Aorta (tissue), 5 donors: ENCODE measurements around the gene KANK3. TPM values are rescaled to one million over a fixed set of nuclear protein-coding genes. Genes with fewer than 3 reads are reported as not detected.
A peak's percentile ranks its signal among the peaks of the same experiment; 100 is the strongest.
"Not testable (repeated sequence)": the region's sequence is repeated elsewhere in the genome, so short reads cannot be mapped to it uniquely, and the experiment has no call there.

ENCODE experiments used
- ATAC-seq: fragments of 200-7000 bp; cut with Tn5 transposase; one replicate; pipeline ENCODE4 v1.9.1; 2022; ENCODE audit warnings: moderate library complexity; ENCODE audit not compliant: low FRiP score
- DNase-seq, 2 donors: peaks; one replicate each; pipeline ENCODE4 v3.0.0-alpha.2; 2020
- H3K27ac ChIP-seq, 2 donors: one replicate each; pipeline ENCODE4 v1.5.1; 2013; ENCODE audit warnings: low read length in 2 of 2, mild to moderate bottlenecking in 2 of 2, moderate library complexity in 2 of 2, control low read depth in 1 of 2, inconsistent platforms in 1 of 2, low read depth in 1 of 2
- H3K27me3 ChIP-seq, 2 donors: one replicate each; pipeline ENCODE4 v1.6.1; 2013; ENCODE audit warnings: control low read depth in 1 of 2, low read length in 1 of 2, mild to moderate bottlenecking in 1 of 2, moderate library complexity in 1 of 2; ENCODE audit not compliant: insufficient read depth in 2 of 2, control insufficient read depth in 1 of 2
- H3K36me3 ChIP-seq, 2 donors: one replicate each; pipeline ENCODE4 v1.6.1; 2013; ENCODE audit warnings: control low read depth in 1 of 2, low read length in 1 of 2, mild to moderate bottlenecking in 1 of 2; ENCODE audit not compliant: insufficient read depth in 2 of 2, control insufficient read depth in 1 of 2
- H3K4me1 ChIP-seq, 2 donors: one replicate each; pipeline ENCODE4 v1.6.1; 2013; ENCODE audit warnings: low read length in 2 of 2, control low read depth in 1 of 2, mild to moderate bottlenecking in 1 of 2, moderate library complexity in 1 of 2; ENCODE audit not compliant: insufficient read depth in 2 of 2, control insufficient read depth in 1 of 2
- H3K4me3 ChIP-seq, 2 donors: one replicate each; pipeline ENCODE4 v1.5.1; 2013; ENCODE audit warnings: low read length in 2 of 2, control low read depth in 1 of 2, mild to moderate bottlenecking in 1 of 2
- H3K9me3 ChIP-seq: one replicate; pipeline ENCODE4 v1.6.1; 2013; ENCODE audit warnings: mild to moderate bottlenecking, low read length; ENCODE audit not compliant: control insufficient read depth
- WGBS, 2 donors: extraction: QIAGEN DNeasy Blood & Tissue Kit; methylation state at CpG; one replicate each; pipeline ENCODE4 v1.1.7; 2013; 5-methylcytosine and 5-hydroxymethylcytosine counted together
- intact Hi-C, 2 donors: fragments of 100-400 bp; cut with DNase I; formaldehyde crosslinking; loops; one replicate each; pipeline versions ENCODE4 v1.14.2 to v1.15.0; 2022
- polyA plus RNA-seq, 2 donors: library from polyadenylated mRNA; stranded (reverse); fragments of 200-250 nt; gene quantifications; one replicate each; pipeline ENCODE4 v1.2.3, GENCODE V29; 2013
- total RNA-seq, 2 donors: library from RNA; stranded (reverse); fragmentation: NEBNext Ultra II Directional; extraction: Animal tissue kit (Norgen Biotek cat#: 25700); gene quantifications; one replicate each; pipeline ENCODE4 v1.2.1, GENCODE V29; 2021
- donor health status: healthy with polysubstance abuse.
- donor health status: Bipolar disorder and iron deficiency.
- donor health status: DM: no; HTN: no; CAD: no.
- donor health status: DM: no; HTN: no; CAD: no.
- donor health status: DM: yes; HTN: yes; CAD: no.

KANK3 gene
- total and polyA plus RNA-seq, 4 donors, result 0.50 to 23.9 (median 8.8) TPM

- H3K9me3 ChIP-seq, H3K27me3 ChIP-seq, DNase-seq, ATAC-seq, H3K27ac ChIP-seq, H3K36me3 ChIP-seq, H3K4me3 ChIP-seq, H3K4me1 ChIP-seq: not testable (repeated sequence)
- intact Hi-C loops, result loop anchor here (5.0 to 10.0 kb wide), 2 partner anchors 158 to 225 kb away; partner anchors contain the start of gene MYO1F (in 1 of the 2)
- 54 to 65% methylated on average over 8 of the region's 8 CpGs for WGBS, 2 donors
Measured at GRCh38 chr19:8349629-8350372, 6.7 kb upstream of the KANK3 start.

- ATAC-seq, result no peak
- intact Hi-C loops, result no loop called here
- H3K27ac ChIP-seq, result no peak overlapping the region
Measured at GRCh38 chr19:8343483-8343844, 402 bp upstream of the KANK3 start.

DNA sequence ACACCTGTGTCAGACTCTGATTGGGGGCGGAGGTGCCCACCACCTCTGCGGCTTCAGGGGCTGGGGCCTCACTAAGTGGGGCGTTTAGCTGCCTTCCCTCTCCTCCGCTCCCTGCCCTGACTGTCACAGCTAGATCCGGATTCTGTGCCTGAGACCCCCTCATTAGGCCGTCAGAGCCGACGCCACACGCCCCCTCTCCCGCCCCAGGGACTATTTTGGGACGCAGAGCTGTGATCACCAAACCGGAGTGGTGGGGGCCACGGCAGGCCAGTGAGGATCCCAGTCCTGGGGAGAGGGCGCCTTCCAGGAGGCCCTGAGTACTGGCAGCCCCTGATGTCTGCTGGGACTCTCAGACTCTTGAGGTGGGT, 762 bp downstream of the KANK3 start:
- no peak overlapping the region for H3K27ac ChIP-seq
- no peak for DNase-seq
- H3K4me1 ChIP-seq, result no peaks in the 10 kb centered on the region
- no peaks in the 10 kb centered on the region for H3K27me3 ChIP-seq
- intact Hi-C loops, result no loop called here
- ATAC-seq, result peak; percentile 55
- H3K9me3 ChIP-seq, result no peaks in the 10 kb centered on the region
- no peak overlapping the region for H3K4me3 ChIP-seq
- WGBS, 2 donors, result 31 to 37% methylated on average over 14 of the region's 14 CpGs
- H3K36me3 ChIP-seq, result no peaks in the 10 kb centered on the region

More at GRCh38 chr19:8343483-8343844, 402 bp upstream of the KANK3 start:
- Histone ChIP-seq H3K4me3 (no peak overlapping the region), H3K9me3 (no peaks in the 10 kb centered on the region), H3K36me3 (no peaks in the 10 kb centered on the region), H3K4me1 (no peaks in the 10 kb centered on the region), H3K27me3 (no peaks in the 10 kb centered on the region)
- no peak for DNase-seq
- WGBS, 2 donors, result 35 to 42% methylated on average over 11 of the region's 11 CpGs

- WGBS, 2 donors, result 95 to 97% methylated on average over 4 of the region's 4 CpGs
- intact Hi-C loops, H3K4me1 ChIP-seq, H3K9me3 ChIP-seq, H3K27me3 ChIP-seq, ATAC-seq, H3K4me3 ChIP-seq, H3K36me3 ChIP-seq, DNase-seq, H3K27ac ChIP-seq: not testable (repeated sequence)
Measured at GRCh38 chr19:8341504-8341903, 1.6 kb downstream of the KANK3 start.

DNA sequence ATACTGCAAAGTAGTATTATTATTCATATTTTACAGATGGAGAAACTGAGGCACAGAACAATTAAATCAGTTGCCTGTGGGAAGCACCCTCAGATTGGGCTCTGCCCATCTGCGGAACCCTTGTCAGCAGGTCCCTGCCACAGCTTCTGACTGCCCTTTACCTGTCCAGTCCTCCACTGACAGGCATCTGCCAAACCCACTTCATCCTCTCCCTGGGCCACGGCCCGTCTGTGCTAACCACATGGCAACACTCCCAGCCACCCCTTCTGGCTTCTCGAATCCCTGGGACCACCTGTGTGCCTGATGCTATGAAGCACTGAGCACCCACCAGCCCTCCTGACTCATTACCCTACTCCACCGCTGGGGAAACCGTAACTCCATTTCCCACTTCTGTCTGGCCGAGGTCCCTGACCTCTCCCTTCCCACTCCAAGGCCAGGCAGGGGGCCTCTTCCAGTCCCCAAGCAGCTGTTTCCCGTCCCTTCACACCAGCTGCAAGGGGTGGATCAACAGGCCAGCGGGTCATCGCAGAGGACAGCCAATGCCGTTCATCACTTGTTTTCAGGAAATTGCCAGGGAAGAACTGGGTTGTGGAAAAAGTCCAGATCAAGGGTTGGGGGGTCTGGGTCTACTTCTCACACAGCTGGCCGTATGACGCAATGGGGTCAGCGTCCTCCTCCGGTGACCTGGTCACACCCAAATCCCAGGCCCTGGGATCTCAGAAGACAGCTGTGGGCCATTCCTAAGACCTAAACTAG, 2.5 kb downstream of the KANK3 start:
- H3K27me3 ChIP-seq, result no peaks in the 10 kb centered on the region
- ATAC-seq, result peak; percentile 11

DNA sequence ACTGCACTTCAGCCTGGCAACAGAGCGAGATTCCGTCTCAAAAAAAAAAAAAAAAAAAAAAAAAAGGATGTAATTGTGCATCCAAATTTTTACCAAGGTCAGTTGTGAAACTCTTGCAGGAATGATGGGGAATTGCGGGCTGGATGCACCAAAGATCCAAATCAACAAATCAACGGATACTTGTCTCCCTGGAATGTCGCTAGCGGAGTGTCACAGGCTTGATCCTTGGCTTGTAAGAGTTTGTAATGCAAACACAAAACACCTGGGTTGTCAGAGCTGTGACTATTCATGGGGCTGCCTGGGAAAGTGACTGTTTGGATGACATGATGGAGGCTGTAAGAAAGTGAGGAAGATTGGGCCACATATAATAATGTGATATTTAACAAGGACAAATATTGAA, 4.2 kb downstream of the KANK3 start:
- no peak for DNase-seq
- no peaks in the 10 kb centered on the region for H3K27me3 ChIP-seq
- intact Hi-C loops, result no loop called here
- no peak overlapping the region for H3K27ac ChIP-seq
- ATAC-seq, result no peak
- H3K36me3 ChIP-seq, result no peaks in the 10 kb centered on the region
- H3K4me1 ChIP-seq, result no peaks in the 10 kb centered on the region
- no peak overlapping the region for H3K4me3 ChIP-seq
- H3K9me3 ChIP-seq, result no peaks in the 10 kb centered on the region
- WGBS, 2 donors, result 62 to 82% methylated on average over 6 of the region's 6 CpGs

More for the DNA sequence above, 2.5 kb downstream of the KANK3 start:
- intact Hi-C loops, result no loop called here
- no peak for DNase-seq
- Histone ChIP-seq H3K36me3 (no peaks in the 10 kb centered on the region), H3K9me3 (no peaks in the 10 kb centered on the region), H3K27ac (no peak overlapping the region), H3K4me1 (no peaks in the 10 kb centered on the region), H3K4me3 (no peak overlapping the region)
- WGBS, 2 donors, result 30 to 31% methylated on average over 15 of the region's 15 CpGs

- Histone ChIP-seq H3K4me1 (no peaks in the 10 kb centered on the region), H3K27ac (no peak overlapping the region), H3K9me3 (no peaks in the 10 kb centered on the region), H3K27me3 (no peaks in the 10 kb centered on the region), H3K36me3 (no peaks in the 10 kb centered on the region), H3K4me3 (no peak overlapping the region)
- ATAC-seq, result no peak
- 84 to 85% methylated on average over 7 of the region's 7 CpGs for WGBS, 2 donors
- DNase-seq, result no peak
- intact Hi-C loops, result no loop called here
Measured at GRCh38 chr19:8337728-8338127, 5.3 kb downstream of the KANK3 start.

GRCh38 chr19:8336660-8337059, 6.4 kb downstream of the KANK3 start:
- no peak overlapping the region for H3K27ac ChIP-seq
- WGBS, 2 donors, result 62 to 66% methylated on average over 8 of the region's 8 CpGs
- H3K4me3 ChIP-seq, result no peak overlapping the region
- H3K36me3 ChIP-seq, result no peaks in the 10 kb centered on the region
- no peaks in the 10 kb centered on the region for H3K4me1 ChIP-seq
- intact Hi-C loops, result no loop called here
- H3K27me3 ChIP-seq, result no peaks in the 10 kb centered on the region
- ATAC-seq (no peak), DNase-seq (no peak)
- H3K9me3 ChIP-seq, result no peaks in the 10 kb centered on the region

GRCh38 chr19:8336072-8336569, 6.9 kb downstream of the KANK3 start:
- 26 to 39% methylated on average over 27 of the region's 27 CpGs for WGBS, 2 donors

More at GRCh38 chr19:8336072-8336569, 6.9 kb downstream of the KANK3 start:
- Histone ChIP-seq H3K27me3 (no peaks in the 10 kb centered on the region), H3K27ac (no peak overlapping the region), H3K4me3 (no peak overlapping the region), H3K36me3 (no peaks in the 10 kb centered on the region), H3K9me3 (no peaks in the 10 kb centered on the region), H3K4me1 (no peaks in the 10 kb centered on the region)
- no peak for DNase-seq
- no peak for ATAC-seq
- intact Hi-C loops, result no loop called here
